ENCODE data around the gene DDR2. TPM values are rescaled to one million over a fixed set of nuclear protein-coding genes. Genes with fewer than 3 reads are reported as not detected.

DDR2 gene
- total and polyA plus RNA-seq, 8 donors = 6.8 to 117 (median 34.1) TPM

- no peaks in the 10 kb centered on the region for H3K27me3 ChIP-seq
- peak in 1 of 2 donors; percentile 73 for DNase-seq
- 60 to 80% (median 73%) methylated on average over 3 of the region's 3 CpGs for WGBS, 5 donors
- no peaks in the 10 kb centered on the region for H3K9me3 ChIP-seq
- H3K36me3 ChIP-seq = no peaks in the 10 kb centered on the region
- no peak overlapping the region for H3K27ac ChIP-seq
- peaks cover 0 to 28% (median 11%) of the 10 kb centered on the region in 4 donors for H3K4me1 ChIP-seq
- intact Hi-C loops (cut with DNase I; ENCODE audit: low total_unique reads) = no loop called here
- TF ChIP-seq POLR2A (IDR thresholded peaks at IDR 0.05) (no peak), POLR2AphosphoS5 (IDR thresholded peaks at IDR 0.05) (no peak), EP300 (IDR thresholded peaks at IDR 0.05) (no peak), CTCF (IDR thresholded peaks at IDR 0.05) (no peak)
- H3K4me3 ChIP-seq = no peak overlapping the region
Measured at GRCh38 chr1:162649583-162649982, 17.3 kb downstream of the DDR2 start.

- Histone ChIP-seq H3K36me3 (peaks cover 0 to 5% (median 0%) of the 10 kb centered on the region in 4 donors), H3K27me3 (no peaks in the 10 kb centered on the region), H3K27ac (peak overlapping the region in 3 of 5 donors; percentile 5 to 68 (median 18)), H3K9me3 (no peaks in the 10 kb centered on the region), H3K4me3 (no peak overlapping the region), H3K4me1 (peaks cover 0 to 13% (median 3%) of the 10 kb centered on the region in 4 donors)
- no peak for DNase-seq
- WGBS, 5 donors = 62 to 85% (median 83%) methylated on average over 5 of the region's 5 CpGs
- intact Hi-C loops (cut with DNase I; ENCODE audit: low total_unique reads) = no loop called here
- TF ChIP-seq POLR2A (IDR thresholded peaks at IDR 0.05) = no peak
- no peak for TF ChIP-seq EP300 (IDR thresholded peaks at IDR 0.05)
- TF ChIP-seq POLR2AphosphoS5 (IDR thresholded peaks at IDR 0.05) = no peak
- TF ChIP-seq CTCF (IDR thresholded peaks at IDR 0.05) = no peak
Measured at GRCh38 chr1:162654915-162655620, 22.8 kb downstream of the DDR2 start.

GRCh38 chr1:162656266-162656665 lies 24.0 kb downstream of the DDR2 start:
- Histone ChIP-seq H3K9me3 (no peaks in the 10 kb centered on the region), H3K4me1 (peaks cover 0 to 13% (median 3%) of the 10 kb centered on the region in 4 donors), H3K36me3 (peaks cover 0 to 5% (median 0%) of the 10 kb centered on the region in 4 donors), H3K27ac (peak overlapping the region in 1 of 5 donors; percentile 68), H3K4me3 (no peak overlapping the region), H3K27me3 (no peaks in the 10 kb centered on the region)
- TF ChIP-seq POLR2AphosphoS5 (IDR thresholded peaks at IDR 0.05) (no peak), CTCF (IDR thresholded peaks at IDR 0.05) (no peak), POLR2A (IDR thresholded peaks at IDR 0.05) (no peak), EP300 (IDR thresholded peaks at IDR 0.05) (no peak)
- no peak for DNase-seq
- intact Hi-C loops (cut with DNase I; ENCODE audit: low total_unique reads) = no loop called here
- WGBS, 5 donors = 47 to 69% (median 58%) methylated on average over 1 of the region's 1 CpG

GRCh38 chr1:162660574-162660973 lies 28.3 kb downstream of the DDR2 start:
- peaks cover 0 to 5% (median 0%) of the 10 kb centered on the region in 4 donors for H3K36me3 ChIP-seq
- H3K27me3 ChIP-seq = no peaks in the 10 kb centered on the region
- peaks cover 0 to 16% (median 7%) of the 10 kb centered on the region in 4 donors for H3K4me1 ChIP-seq
- WGBS, 5 donors = 59 to 71% (median 70%) methylated on average over 2 of the region's 2 CpGs
- no peaks in the 10 kb centered on the region for H3K9me3 ChIP-seq
- TF ChIP-seq POLR2AphosphoS5 (IDR thresholded peaks at IDR 0.05) (no peak), CTCF (IDR thresholded peaks at IDR 0.05) (no peak), EP300 (IDR thresholded peaks at IDR 0.05) (no peak), POLR2A (IDR thresholded peaks at IDR 0.05) (no peak)
- no peak overlapping the region for H3K27ac ChIP-seq
- no peak overlapping the region for H3K4me3 ChIP-seq
- DNase-seq = no peak
- intact Hi-C loops (cut with DNase I; ENCODE audit: low total_unique reads) = no loop called here
